SU-DHL-6 (cell line): ENCODE results near the gene PREX1.

Experiments
- H2AFZ ChIP-seq: fragments of 200-600 bp; sonication (generic); 2 replicates; pipeline ENCODE4 v1.6.1; 2014; ENCODE audit warnings: low read depth, mild to moderate bottlenecking, moderate library complexity, mixed read lengths, antibody characterized with exemption, low read length; ENCODE audit not compliant: severe bottlenecking
- H3F3A ChIP-seq: fragments of 200-600 bp; shearing (Covaris generic); 2 replicates; pipeline ENCODE4 v1.6.0; 2016; ENCODE audit warnings: antibody characterized with exemption, mild to moderate bottlenecking; ENCODE audit not compliant: insufficient read depth
- H3K27ac ChIP-seq: fragments of 200-600 bp; sonication (generic); 2 replicates; pipeline ENCODE4 v1.5.1; 2016; ENCODE audit warnings: low read depth, mild to moderate bottlenecking, low read length, moderate library complexity, mixed read lengths
- H3K27me3 ChIP-seq: fragments of 200-600 bp; sonication (generic), shearing (Covaris generic); 2 replicates; pipeline ENCODE4 v1.6.0; 2014; ENCODE audit warnings: mild to moderate bottlenecking, low read length
- H3K36me3 ChIP-seq: fragments of 200-600 bp; sonication (generic); 2 replicates; pipeline ENCODE4 v1.6.1; 2014; ENCODE audit warnings: mild to moderate bottlenecking, low read length, mixed read lengths
- H3K4me2 ChIP-seq: fragments of 300-600, 200-600 bp; shearing (Covaris generic), sonication (generic); 2 replicates; pipeline ENCODE4 v1.6.0; 2014; ENCODE audit warnings: low read length, low read depth, mild to moderate bottlenecking; ENCODE audit not compliant: poor library complexity, severe bottlenecking
- H3K4me3 ChIP-seq: fragments of 200-600 bp; sonication (generic); 2 replicates; pipeline ENCODE4 v1.5.1; 2014; ENCODE audit warnings: antibody characterized with exemption, low read length, mild to moderate bottlenecking, mixed read lengths; ENCODE audit not compliant: insufficient read depth, poor library complexity, severe bottlenecking
- H3K79me2 ChIP-seq: fragments of 200-600 bp; sonication (generic); 2 replicates; pipeline ENCODE4 v1.6.1; 2014; ENCODE audit warnings: mild to moderate bottlenecking, low read length, moderate library complexity; ENCODE audit not compliant: insufficient read depth
- H3K9ac ChIP-seq: fragments of 200-600 bp; sonication (generic); 2 replicates; pipeline ENCODE4 v1.7.0; 2014; ENCODE audit warnings: mild to moderate bottlenecking, low read length
- H3K9me2 ChIP-seq: fragments of 200-600 bp; sonication (generic); replicated peaks from 2 replicates; pipeline ENCODE4 v1.6.1; 2014; ENCODE audit warnings: low read length; ENCODE audit not compliant: insufficient read depth
- H3K9me3 ChIP-seq: fragments of 200-600 bp; sonication (generic); 2 replicates; pipeline ENCODE4 v1.6.1; 2014; ENCODE audit warnings: low read length, mixed read lengths; ENCODE audit not compliant: insufficient read depth
- H4K20me1 ChIP-seq: fragments of 200-600 bp; sonication (generic); 2 replicates; pipeline ENCODE4 v1.6.1; 2014; ENCODE audit warnings: low read depth, mild to moderate bottlenecking, antibody characterized with exemption, low read length, moderate library complexity, mixed read lengths
- EZH2phosphoT487 ChIP-seq: fragments of 200-600 bp; sonication (generic), shearing (Covaris generic); conservative IDR thresholded peaks from 2 replicates; pipeline ENCODE4 v1.6.1; 2018; ENCODE audit warnings: mild to moderate bottlenecking, antibody characterized with exemption, low read length, moderate library complexity, mixed read lengths
- TF ChIP-seq, protein P1 (sequence below): fragments of 200-600 bp; sonication (generic); IDR thresholded peaks from one replicate; pipeline ENCODE4 v1.5.1; 2017; ENCODE audit warnings: antibody characterized with exemption, mild to moderate bottlenecking, low read length, moderate library complexity; ENCODE audit not compliant: insufficient read depth, poor library complexity, severe bottlenecking

PREX1 gene

DNA sequence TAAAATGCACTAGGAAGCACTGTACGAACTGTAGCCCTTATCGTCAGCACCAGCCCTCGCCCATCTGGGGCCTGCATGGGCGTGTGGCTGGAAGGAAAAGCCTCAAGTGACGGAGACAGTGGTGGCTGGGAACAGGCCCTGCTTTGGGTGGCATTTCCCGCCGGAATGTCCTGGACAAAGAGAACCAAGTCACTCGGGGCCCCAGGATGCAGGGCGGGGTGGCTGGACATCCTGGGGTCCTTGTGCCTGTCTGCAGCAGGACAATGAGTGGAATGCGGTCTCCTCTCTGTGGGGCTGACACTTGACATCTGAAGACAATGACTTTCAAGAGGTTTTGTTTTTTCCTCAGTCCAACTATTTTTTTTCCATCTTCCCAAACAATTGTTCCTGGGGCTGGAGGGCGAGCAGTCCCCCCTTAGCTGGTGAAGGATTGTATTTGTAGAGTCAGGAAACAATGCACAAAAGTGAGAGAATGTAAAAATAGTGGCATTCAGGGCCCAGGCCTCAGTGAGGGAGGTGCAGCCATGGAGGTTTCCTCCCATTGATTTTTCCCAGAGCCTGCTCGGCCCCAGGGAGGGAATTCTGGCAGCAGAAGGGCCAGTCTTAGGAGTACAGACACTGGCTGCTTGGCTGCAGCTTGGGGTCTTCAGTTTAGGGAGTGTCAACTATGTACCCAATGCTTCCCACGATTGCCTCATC, 64.4 kb downstream of the PREX1 start:
- H3K27me3 ChIP-seq = no peaks in the 10 kb centered on the region
- H3K4me2 ChIP-seq = no peak overlapping the region
- H3K4me3 ChIP-seq = no peak overlapping the region
- no peaks in the 10 kb centered on the region for H3K79me2 ChIP-seq
- H2AFZ ChIP-seq = no peak overlapping the region
- no peaks in the 10 kb centered on the region for H3K9me2 ChIP-seq
- H3K9me3 ChIP-seq = no peaks in the 10 kb centered on the region
- H3K9ac ChIP-seq = no peak overlapping the region
- TF ChIP-seq EZH2phosphoT487 = no peak
- TF ChIP-seq, protein P1, sequence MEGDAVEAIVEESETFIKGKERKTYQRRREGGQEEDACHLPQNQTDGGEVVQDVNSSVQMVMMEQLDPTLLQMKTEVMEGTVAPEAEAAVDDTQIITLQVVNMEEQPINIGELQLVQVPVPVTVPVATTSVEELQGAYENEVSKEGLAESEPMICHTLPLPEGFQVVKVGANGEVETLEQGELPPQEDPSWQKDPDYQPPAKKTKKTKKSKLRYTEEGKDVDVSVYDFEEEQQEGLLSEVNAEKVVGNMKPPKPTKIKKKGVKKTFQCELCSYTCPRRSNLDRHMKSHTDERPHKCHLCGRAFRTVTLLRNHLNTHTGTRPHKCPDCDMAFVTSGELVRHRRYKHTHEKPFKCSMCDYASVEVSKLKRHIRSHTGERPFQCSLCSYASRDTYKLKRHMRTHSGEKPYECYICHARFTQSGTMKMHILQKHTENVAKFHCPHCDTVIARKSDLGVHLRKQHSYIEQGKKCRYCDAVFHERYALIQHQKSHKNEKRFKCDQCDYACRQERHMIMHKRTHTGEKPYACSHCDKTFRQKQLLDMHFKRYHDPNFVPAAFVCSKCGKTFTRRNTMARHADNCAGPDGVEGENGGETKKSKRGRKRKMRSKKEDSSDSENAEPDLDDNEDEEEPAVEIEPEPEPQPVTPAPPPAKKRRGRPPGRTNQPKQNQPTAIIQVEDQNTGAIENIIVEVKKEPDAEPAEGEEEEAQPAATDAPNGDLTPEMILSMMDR = no peak
- no peak overlapping the region for H3K27ac ChIP-seq
- no peaks in the 10 kb centered on the region for H4K20me1 ChIP-seq
- H3F3A ChIP-seq = no peaks in the 10 kb centered on the region
- H3K36me3 ChIP-seq = no peaks in the 10 kb centered on the region

DNA sequence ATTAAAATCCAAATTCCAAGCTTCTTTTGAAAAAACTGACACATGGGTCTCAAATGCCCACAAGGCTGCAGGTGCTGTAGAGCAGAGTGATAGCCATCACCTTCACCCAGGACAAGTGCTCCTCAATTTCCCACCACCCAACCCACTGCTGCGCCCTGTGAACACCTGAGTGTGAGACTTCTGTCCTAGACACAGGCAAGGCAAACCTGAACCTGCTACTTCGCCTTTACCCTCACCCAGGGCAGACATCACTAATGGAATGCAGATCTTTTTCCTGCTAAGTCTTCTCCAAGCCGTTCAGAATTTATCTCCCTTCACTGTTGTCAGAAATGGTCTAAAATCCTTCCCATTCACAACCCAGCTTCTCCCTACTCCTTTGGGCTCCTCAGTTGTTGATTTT, 65.9 kb downstream of the PREX1 start:
- H3F3A ChIP-seq = no peaks in the 10 kb centered on the region
- H3K4me3 ChIP-seq = no peak overlapping the region
- H3K79me2 ChIP-seq = no peaks in the 10 kb centered on the region
- H3K4me2 ChIP-seq = no peak overlapping the region
- H3K9me2 ChIP-seq = no peaks in the 10 kb centered on the region
- H3K27ac ChIP-seq = no peak overlapping the region
- H3K27me3 ChIP-seq = no peaks in the 10 kb centered on the region
- H3K9me3 ChIP-seq = no peaks in the 10 kb centered on the region
- H2AFZ ChIP-seq = no peak overlapping the region
- H3K9ac ChIP-seq = no peak overlapping the region
- H3K36me3 ChIP-seq = no peaks in the 10 kb centered on the region
- H4K20me1 ChIP-seq = no peaks in the 10 kb centered on the region
- TF ChIP-seq, protein P1 = no peak
- no peak for TF ChIP-seq EZH2phosphoT487

GRCh38 chr20:48761023-48761785, 66.6 kb downstream of the PREX1 start:
- Histone ChIP-seq H3K9ac (no peak overlapping the region), H3K9me3 (no peaks in the 10 kb centered on the region), H2AFZ (no peak overlapping the region), H3F3A (no peaks in the 10 kb centered on the region), H4K20me1 (no peaks in the 10 kb centered on the region), H3K27ac (no peak overlapping the region), H3K79me2 (no peaks in the 10 kb centered on the region), H3K9me2 (no peaks in the 10 kb centered on the region), H3K4me3 (no peak overlapping the region), H3K36me3 (no peaks in the 10 kb centered on the region), H3K27me3 (no peaks in the 10 kb centered on the region), H3K4me2 (no peak overlapping the region)
- TF ChIP-seq, protein P1 = no peak
- TF ChIP-seq EZH2phosphoT487 = no peak
